Measurements from ENCODE around the gene RNASE13.
"Not testable (repeated sequence)": the region's sequence is repeated elsewhere in the genome, so short reads cannot be mapped to it uniquely, and the experiment has no call there.

RNASE13 gene

DNA sequence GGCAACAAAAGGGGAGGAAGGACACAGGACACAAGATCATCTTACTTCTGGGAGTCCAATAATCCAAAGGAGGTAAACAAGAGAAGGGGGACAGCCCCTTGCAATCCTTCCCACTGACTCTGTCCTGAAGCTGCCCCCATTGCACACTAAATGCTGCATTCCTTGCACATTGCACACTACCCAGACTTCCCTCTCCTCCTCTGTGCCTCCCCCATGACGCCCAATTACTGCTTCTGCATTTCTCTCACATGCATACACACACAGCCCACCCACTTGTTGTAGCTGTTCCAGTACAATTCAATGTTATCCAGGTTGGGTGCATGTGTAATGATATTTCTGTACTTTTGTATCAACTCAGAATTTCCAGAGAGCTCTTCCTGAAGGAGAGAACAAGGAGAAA, 15.2 kb downstream of the RNASE13 start:
- no peak for DNase-seq

DNA sequence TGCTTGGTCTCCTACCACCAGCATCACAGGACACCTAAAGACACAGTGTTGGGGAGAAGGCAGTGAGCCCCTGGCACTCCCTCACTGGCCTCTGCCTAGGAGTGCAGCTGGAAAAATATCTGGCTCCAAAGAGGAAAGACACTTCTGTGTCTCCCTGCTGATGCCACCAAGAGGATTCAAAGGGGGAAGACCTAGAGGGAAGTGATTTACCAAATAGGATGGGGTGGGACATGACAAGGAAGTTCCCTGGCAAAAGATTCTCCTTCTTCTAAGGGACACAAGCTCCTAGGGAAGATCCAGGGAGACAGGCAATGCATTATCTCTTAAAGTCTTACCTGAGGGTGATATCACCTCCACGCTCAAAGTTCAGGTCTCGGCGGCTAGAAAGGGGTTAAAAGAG, 15.8 kb downstream of the RNASE13 start:
- no peak for DNase-seq

DNA sequence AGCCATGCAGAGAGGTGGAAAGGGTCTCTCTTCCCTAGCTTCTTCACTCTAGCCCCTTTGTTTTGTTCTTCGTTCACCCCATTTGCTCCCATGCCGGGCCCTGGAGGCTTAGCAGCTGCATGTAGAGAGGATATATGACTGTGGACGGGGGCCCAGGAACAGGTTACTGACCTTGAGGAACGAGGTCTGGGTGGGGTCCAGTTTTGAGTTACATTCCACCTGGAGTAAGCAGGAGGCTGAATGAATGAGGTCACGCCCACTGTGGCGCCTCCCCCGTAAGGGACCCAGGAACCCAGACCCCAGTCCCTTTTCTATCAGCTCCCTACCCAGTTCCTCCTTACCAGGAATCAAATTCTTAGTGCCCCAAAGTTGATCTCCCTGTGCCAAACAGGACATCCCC, 16.3 kb downstream of the RNASE13 start:
- no peak for DNase-seq

DNA sequence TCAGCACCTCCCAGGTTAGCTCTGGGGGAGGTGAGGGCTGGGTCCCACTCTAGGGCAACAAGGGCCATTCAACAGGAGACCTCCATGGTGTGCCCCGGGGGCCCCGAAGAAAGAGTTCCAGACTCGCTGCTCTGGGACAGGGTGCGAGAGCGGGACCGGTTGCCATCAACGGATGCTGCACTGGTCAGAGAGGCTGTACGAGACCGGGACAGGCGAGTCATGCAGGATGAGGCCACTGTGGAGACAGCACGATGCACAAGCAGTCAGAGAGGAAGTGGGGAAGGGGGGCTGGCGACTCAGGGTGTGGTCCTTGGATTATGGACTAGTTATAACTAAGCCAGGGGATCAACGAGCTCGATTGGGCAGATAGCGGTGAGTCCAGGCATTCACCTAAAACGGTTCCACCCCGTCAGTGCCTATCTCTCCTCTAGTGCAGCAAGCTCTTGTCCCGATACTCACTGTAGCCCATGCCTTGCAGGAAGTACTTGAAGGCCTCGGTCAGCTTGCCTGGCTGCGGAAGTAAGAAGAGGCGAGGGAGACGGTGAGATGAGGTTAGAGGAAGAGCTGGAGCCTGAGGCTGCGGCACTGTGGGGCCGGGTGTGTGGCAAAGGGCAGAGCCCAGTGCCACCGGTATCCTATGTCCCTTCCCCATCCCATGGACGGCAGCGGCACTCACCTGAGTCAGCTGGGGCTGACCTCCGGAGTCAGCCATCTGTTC, 16.9 kb downstream of the RNASE13 start:
- no peak for DNase-seq

DNA sequence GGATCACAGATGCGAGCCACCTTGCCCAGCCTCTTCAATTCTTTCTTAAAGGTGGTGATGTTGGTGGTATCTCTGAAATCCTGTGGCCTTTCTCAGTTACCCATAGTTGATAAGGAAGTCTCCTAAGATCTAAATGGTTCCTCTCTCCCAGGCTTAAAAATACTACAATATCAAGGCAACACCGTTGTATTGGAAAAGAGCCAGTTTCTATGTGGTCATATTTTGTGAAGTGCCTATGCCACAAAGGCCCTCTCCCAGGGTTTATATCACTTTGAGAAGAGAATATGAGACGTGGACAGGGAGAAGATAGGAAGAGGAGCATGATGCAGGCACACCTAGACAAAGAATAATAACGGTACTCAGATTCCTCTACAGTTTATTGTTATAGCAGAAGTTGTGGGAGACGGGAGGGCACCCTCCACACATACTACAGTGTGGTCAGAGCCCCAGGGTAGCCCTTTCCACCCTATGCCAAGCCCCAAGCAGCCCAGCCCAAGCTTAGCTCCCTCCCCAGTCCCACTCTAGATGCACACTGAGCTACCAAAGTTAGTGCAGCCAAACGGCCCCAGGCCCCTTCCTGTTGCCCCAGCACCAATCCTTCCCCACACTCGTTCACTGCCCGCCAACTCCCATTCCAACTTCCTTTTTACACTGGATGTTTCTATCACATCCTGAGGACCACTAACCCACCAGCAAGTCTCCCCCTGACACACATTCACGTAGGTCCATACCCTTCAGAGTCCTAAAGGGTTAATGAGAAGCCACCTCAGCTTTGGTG, 18.0 kb downstream of the RNASE13 start:
- DNase-seq: no peak

DNA sequence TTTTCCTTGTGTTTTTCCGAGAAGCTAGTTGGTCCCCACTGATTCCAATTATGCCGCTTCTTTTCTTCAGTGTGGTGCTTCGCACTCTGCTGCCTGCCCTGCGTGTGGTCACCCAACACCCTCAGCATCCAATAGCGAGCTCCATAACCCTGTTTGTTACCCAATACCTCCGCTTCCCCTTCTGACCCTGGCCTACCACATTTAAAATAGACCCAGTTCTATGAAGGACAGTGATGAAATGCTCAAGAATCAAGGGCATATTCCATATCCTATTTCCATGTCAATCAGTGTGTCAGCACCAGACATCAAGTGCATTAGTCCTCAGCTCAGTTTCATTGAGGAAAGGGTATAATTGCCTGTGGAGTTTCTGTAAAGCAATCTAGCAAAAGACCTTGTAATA, 19.3 kb downstream of the RNASE13 start:
- no peak for DNase-seq

DNA sequence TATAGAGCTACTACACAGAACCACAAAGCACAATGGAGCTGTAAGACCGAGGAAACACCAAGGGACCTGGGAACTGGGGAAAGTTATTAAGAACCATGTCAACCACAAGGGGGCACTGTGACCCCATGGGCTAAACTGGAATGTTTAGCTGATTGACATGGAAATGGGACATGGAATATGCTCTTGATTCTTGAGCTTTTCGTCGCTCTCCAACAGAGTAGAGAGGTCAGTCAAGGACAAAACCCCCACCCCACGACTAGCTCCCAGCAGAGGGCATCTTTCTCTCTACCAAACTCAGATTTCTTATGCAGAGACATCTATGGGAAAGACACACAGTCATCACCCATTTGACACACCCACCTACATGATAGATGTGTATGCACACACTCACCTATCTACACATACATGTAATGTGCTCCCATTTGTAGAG, 19.8 kb downstream of the RNASE13 start:
- peak; percentile 85 for DNase-seq

DNA sequence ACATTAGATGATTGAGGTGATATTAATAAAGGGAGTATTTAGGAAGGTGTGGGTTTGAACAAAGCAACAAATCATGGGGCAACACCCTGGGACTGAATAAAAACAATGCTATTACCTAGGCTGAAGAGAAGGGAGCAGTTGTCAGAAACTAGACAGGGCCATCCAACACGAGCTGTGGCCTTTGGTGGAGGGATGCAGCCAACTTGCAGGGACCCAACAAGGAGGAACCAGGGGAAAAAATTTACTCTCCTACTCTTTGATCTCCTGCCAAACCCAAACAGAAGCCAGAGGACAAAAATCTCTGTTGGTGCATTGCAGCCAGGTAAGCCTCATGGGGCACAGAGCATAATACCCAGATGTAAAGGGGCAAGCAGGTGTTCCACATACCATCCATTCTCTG, 23.5 kb downstream of the RNASE13 start:
- no peak for DNase-seq

DNA sequence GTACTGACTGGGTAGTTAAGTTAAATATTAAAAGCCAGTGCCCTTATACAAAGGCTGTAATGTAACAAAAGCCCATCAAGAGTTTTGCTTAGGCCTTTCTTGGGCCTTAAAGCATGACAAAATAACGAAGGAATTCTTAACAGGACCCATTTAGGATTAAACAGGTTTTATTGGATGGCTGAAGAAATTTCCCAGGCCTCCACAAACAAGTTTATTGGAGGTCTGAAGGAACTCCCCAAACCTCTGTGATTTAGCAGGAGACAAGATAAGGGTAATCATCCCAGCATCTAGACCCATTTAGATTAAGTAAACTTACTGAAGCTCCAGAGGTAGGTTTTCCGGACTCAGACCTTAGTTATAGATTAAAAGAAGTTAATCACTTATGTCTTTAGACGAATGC, 24.9 kb downstream of the RNASE13 start:
- not testable (repeated sequence) for DNase-seq

DNA sequence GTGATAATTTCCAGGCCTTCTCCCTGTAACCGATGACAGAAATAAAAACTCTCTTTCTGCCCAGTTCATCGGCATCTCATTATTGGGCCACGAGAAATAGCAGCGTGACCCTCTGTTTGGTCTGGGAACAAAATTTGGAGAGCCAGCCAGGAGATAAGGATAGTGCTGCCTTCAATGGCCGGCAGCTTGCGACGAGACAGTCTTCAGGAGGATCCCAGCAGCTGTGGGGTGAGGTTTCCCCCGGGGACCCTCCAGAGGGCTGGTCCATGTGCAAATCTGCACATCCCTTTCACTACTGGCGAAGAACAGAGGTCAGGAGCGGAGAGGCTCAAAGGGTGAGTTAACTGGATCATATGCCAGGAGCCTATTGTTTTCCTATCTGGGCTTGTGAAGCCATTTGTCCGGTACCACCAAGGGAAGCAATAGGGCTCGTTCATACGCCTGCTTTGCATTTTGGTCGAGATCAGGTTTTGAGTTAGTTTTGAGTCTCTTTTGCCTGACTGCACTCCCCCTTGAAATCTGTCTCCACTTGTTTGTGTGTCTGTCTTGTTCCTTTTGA, 30.7 kb downstream of the RNASE13 start:
- no peak for DNase-seq

DNA sequence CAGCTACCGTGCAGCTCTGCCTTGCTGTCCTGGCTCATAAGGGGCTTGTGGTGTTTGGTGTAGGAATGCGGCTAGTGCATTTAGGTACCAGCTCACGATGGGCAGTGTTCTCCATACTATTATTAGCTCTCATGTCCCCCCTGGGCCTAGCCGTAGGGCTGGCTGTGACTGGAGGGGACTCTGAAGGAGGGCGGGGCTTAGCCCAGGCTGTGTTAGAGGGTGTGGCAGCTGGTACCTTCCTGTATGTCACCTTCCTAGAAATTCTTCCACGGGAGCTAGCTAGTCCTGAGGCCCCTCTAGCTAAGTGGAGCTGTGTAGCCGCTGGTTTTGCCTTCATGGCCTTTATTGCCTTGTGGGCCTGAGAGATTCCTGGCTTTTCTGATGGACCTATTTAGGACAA, 33.4 kb downstream of the RNASE13 start:
- no peak for DNase-seq

DNA sequence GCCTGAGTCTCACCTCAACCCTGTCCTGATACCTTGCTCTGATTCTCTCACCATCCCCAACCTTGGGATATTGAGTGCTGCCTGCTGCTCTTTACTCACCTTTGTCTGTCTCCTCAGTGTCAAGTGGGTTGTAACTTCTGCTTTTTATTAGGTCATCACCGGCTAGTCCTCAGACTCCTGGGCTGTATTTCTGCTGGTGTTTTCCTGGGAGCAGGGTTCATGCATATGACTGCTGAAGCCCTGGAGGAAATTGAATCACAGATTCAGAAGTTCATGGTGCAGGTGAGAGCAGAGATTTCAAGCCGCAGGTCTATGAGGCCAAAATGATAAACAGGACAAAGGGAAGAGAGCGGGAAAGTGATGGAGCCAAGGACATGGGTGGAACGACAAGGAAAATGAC, 35.0 kb downstream of the RNASE13 start:
- no peak for DNase-seq

DNA sequence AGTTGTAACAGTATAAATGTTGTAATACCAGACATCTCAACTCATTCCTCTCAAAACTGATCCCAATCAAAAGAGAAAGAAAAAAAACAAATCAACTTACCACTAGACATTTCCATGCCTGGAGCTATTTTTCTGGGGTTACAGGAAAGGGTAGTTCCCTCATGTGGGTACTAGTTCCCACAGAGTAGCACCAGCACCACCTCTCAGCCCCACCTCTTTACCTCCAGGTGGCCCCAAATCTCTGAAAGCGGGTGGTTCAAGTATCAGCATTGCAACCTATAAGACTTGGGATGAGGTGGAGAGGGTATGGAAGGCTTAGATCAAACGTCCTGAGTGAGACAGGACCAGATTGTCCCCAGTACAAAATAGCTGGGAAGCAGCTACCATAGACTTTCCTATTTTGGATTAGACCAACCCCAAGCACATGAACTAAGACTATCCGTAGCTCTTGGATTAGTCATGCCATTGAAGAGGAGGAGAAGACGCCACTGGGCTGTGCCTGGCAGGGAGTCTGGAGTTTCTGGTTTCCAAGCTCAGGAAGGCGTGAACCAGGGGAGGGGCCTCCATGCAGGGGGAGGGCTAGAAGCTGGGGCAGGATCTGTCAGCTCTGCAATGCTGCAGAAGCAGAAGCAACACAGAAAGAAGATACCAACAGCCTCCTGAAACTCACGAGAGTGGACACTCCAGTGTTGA, 35.8 kb downstream of the RNASE13 start, which contains the start of gene SLC39A2:
TSS of gene SLC39A2 (plus strand) at position 620 of the 693 bp plus-strand sequence. CDS start 154 bp downstream, outside the sequence.
- no peak for DNase-seq

DNA sequence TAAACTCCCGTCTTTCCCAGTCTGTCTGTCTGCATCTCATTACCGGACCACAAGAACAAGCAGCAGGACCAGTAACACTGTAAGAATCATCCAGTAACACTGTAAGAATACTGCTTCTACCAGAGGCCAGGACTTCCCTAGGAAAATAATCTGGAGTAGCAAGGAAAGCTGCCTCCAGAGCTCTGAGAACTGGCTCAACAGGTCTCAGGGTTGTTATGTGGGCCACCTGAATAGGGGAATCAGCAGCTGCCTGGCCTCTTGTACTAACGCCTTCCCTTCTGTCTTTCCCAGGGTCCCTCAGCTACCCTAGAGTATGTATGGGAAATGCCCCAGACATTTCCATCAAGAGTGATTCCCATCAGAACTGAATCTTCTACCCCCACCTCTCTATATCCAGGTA, 36.5 kb downstream of the RNASE13 start:
- no peak for DNase-seq

DNA sequence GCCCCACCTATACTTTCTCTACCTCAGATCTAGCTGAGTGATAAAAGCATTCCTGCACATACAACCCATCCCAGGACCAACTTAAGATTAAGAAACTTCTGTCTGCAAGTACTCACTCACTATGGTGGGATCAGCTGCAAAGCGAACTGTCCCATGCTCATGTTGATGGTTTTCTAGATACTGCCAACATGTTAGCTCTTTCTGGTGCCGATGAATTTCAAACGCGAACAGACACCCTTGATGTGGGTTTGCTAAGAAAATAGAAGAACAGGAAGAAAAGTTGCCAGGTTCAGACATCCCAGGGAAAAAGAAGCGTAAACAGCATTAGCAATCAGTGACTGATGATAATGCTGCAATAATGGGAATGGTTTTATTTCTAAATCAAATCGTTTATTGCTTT, 37.0 kb downstream of the RNASE13 start:
- no peak for DNase-seq

DNA sequence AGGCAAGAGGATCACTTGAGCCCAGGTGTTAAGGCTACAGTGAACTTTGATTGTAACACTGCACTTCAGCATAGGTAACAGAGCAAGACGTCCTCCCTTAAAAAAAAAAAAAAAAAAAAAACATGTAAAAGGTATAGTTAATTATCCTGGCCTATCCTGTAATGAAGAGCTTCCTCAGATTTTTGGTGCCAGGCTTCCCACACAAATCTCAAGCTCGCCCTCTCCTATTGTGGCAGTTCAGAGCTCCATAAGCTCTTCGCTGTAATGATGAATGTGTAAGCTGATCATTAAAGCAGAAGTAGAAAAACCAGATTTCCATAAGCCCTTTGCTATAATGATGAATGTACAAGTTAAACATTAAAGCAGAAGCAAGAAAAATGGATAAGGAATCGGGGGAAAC, 37.5 kb downstream of the RNASE13 start:
- DNase-seq: no peak

DNA sequence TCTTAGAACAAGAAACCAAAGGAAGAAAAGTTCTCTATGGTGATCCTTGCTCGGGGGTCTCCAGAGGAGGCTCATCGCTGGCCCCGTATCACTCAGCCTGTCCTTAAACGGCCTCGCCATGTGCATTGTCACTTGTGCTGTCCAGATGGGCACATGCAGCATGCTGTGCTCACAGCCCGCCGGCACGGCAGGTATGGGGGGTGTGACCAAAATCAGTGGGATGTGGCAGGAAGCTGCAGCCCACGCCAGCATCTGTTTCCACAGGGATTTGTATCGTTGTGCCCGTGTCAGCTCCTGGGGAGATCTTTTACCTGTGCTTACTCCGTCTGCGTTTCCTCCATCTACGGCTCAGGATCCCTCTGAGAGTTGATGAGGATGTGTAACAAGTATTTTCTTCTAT, 38.1 kb downstream of the RNASE13 start:
- DNase-seq: no peak

DNA sequence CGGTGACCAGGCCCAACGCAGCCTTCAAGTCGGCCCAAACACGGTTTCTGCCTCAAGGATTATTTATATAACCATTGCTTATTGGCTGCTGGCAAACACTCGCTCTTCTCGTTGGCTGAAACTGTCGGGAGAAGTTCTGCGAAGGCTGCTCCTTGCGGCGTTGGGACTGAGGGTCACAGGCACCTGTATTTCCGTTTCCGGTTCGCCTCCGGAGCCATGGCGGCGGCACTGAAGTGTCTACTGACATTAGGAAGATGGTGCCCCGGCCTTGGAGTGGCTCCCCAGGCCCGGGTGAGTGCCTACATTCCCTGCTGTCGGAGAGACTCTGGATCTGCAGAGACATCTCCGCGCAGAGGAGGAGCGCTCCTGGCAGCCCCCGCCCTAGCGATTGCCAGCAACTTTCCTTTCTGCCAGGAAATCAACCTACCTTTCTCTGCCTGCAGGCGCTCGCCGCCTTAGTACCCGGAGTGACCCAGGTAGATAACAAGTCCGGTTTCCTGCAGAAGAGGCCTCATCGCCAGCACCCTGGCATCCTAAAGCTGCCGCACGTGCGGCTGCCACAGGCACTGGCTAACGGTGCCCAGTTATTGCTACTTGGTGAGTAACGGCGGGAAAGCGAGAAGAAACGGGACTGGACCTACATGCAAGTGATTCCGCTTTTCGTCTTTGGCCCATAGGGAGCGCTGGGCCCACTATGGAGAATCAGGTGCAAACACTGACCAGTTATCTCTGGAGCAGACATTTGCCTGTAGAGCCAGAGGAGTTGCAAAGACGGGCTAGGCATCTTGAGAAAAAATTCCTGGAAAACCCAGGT, 44.6 kb downstream of the RNASE13 start, which contains the start of gene METTL17:
TSS of gene METTL17 (plus strand) at position 194 of the 814 bp plus-strand sequence. CDS start at position 217, 23 bp downstream.
- DNase-seq: peak; percentile 83

DNA sequence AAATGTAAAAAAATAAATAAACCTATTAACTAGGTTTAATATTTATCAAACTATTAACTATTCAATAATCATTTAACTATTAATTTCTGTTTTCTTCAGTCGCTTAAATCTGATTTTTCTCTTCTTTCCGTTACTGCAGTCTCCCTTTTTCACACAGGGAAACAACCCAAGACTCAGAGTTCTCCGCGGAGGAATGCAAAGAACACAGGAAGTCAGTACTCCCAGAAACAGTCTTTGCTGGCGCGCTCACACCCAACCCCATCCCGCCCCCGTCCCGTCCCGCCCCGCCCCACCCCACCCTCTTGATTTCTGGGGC, 45.2 kb downstream of the RNASE13 start:
- DNase-seq: no peak

DNA sequence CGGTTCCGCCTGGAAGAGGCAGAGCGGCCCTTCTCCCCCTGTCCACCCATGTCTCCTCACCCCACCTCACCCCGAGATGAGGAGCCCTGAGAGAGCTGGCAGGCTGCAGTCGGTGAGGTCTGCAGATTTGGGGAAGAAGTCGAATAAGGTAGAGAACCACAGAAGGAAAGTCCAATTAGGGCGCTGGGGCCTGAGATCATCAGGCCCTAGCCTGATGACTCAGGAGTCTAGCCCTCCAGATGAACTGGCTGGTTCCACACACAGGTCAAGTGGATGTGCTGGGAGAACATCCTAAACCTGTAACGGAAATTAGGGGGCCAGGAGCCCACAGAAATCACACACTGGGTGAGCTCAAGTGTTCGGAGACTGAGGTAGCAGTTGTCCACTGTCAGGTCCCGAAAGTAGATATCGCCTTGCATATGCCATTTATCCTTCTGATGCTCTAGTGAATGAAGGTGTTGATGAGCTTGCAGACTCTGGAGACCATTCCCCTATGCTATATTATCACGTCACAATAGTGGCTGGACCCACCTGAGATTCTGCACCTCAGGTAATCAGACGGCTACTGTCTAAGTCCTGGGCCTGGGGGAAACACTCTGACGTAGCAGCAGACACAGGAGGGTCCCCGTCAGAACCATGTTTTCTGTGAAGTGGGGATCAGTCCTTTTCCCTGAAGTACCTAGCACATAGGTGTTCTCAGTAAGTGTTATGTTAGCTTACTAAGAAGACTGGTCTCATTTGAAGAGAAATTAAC, 45.7 kb downstream of the RNASE13 start:
- no peak for DNase-seq

DNA sequence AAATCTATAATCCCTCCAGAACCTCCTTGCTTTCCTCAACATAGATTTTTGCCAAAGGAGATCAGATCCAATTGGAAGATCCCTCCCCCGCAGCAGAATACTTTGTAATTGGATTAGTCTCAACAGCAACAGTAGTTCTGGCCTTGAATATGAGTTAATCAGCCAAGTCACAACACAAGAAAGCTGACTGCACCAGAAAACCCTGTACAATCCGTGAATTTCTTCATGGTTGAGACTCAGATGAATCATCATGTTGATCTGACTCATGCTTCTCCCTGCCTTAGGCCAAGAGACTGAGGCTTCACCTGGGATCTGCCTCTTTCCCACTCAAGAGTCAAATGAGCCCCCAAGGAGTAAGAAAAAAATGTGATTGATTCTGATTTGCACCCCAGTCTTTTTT, 47.8 kb downstream of the RNASE13 start:
- no peak for DNase-seq

DNA sequence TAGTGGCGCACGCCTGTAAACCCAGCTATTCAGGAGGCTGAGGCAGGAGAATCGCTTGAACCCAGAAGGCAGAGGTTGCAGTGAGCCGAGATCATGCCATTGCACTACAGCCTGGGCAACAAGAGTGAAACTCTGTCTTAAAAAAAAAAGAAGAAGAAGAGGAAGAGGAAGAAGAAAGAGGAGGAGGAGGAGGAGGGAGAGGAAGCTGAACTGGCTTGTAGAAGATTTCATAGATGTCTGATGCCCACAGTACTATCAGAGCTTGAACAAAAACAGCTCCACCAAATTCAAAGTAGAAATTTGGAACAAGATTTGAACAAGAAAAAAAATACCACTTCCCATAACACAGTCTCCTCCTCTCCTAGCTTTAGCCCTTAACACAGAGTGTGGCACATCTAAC, 49.0 kb downstream of the RNASE13 start:
- not testable (repeated sequence) for DNase-seq
